Spleen (tissue), 11 donors: Measurements from ENCODE around the gene IFI27L1. TPM values are rescaled to one million over a fixed set of nuclear protein-coding genes. Genes with fewer than 3 reads are reported as not detected.

ENCODE experiments used
- DNase-seq: peaks from one replicate; pipeline ENCODE4 v3.0.0-alpha.2; 2020
- H3K27ac ChIP-seq, 8 donors: fragments of 200-600 bp; sonication (generic) in 7 of 8; 1 replicate in 4 of 8; 2 replicates in 4 of 8; pipeline versions ENCODE4 v1.5.0 to v1.8.0; 2016 to 2021; ENCODE audit warnings: inconsistent platforms in 4 of 8, mild to moderate bottlenecking in 4 of 8, moderate library complexity in 1 of 8
- H3K27me3 ChIP-seq, 7 donors: fragments of 200-600 bp; sonication (generic) in 6 of 7; replicated peaks in 1 of 7; 1 replicate in 4 of 7; 2 replicates in 3 of 7; pipeline versions ENCODE4 v1.5.0 to v1.8.0; 2016 to 2021; ENCODE audit warnings: inconsistent platforms in 3 of 7, mild to moderate bottlenecking in 1 of 7
- H3K36me3 ChIP-seq, 6 donors: fragments of 200-600 bp; sonication (generic) in 5 of 6; 1 replicate in 4 of 6; 2 replicates in 2 of 6; pipeline versions ENCODE4 v1.5.0 to v1.8.0; 2016 to 2021; ENCODE audit warnings: inconsistent platforms in 2 of 6
- H3K4me1 ChIP-seq, 6 donors: fragments of 200-600 bp; sonication (generic) in 5 of 6; 1 replicate in 3 of 6; 2 replicates in 3 of 6; pipeline versions ENCODE4 v1.5.0 to v1.8.0; 2016 to 2021; ENCODE audit warnings: inconsistent platforms in 3 of 6
- H3K4me3 ChIP-seq, 8 donors: fragments of 200-600 bp; sonication (generic) in 7 of 8; 1 replicate in 4 of 8; 2 replicates in 4 of 8; pipeline versions ENCODE4 v1.5.0 to v1.8.0; 2016 to 2021; ENCODE audit warnings: inconsistent platforms in 4 of 8, mild to moderate bottlenecking in 4 of 8, moderate library complexity in 2 of 8
- H3K9me3 ChIP-seq, 8 donors: fragments of 200-600 bp; sonication (generic) in 7 of 8; 1 replicate in 4 of 8; 2 replicates in 4 of 8; pipeline versions ENCODE4 v1.5.0 to v1.8.0; 2016 to 2021; ENCODE audit warnings: inconsistent platforms in 4 of 8
- POLR2A ChIP-seq, 3 donors: fragments of 450-650 bp; IDR thresholded peaks; one replicate each; pipeline ENCODE4 v1.5.1; 2017; ENCODE audit warnings: antibody characterized with exemption in 3 of 3, mild to moderate bottlenecking in 1 of 3
- POLR2AphosphoS5 ChIP-seq, 3 donors: sonication (generic); formaldehyde crosslinking; IDR thresholded peaks; one replicate each; pipeline ENCODE4 v1.5.1; 2017; ENCODE audit warnings: antibody characterized with exemption in 3 of 3
- WGBS, 5 donors: extraction: QIAGEN DNeasy Blood & Tissue Kit in 3 of 5; methylation state at CpG; one replicate each; pipeline versions ENCODE4 v1.1.5 to v1.1.7; 2013 to 2018; 5-methylcytosine and 5-hydroxymethylcytosine counted together
- intact Hi-C: fragments of 100-400 bp; cut with DNase I; formaldehyde crosslinking; loops from one replicate; pipeline ENCODE4 v1.15.0; 2023; ENCODE audit warnings: low total_unique reads
- polyA plus RNA-seq, 3 donors: library from polyadenylated mRNA; stranded (reverse); fragments of 200-250 nt; gene quantifications; one replicate each; pipeline ENCODE4 v1.2.1, GENCODE V29; 2013
- total RNA-seq, 7 donors: library from RNA; depleted of rRNA in 3 of 7; stranded (reverse); fragments of >200 nt in 3 of 7; fragmentation: NEBNext Ultra II Directional in 4 of 7; extraction: Animal tissue kit (Norgen Biotek cat#: 25700) in 4 of 7; gene quantifications; one replicate each; pipeline versions ENCODE4 v1.1.0 to v1.2.1, GENCODE V29; 2016 to 2021
- TF ChIP-seq, protein P1 (sequence below), 11 experiments: fragments of 200-600 bp in 7 of 11; fragments of 450-650 bp in 4 of 11; sonication (generic) in 4 of 11; IDR thresholded peaks in 8 of 11; conservative IDR thresholded peaks in 3 of 11; 1 replicate in 7 of 11; 2 replicates in 4 of 11; pipeline versions ENCODE4 v1.4.0 to v1.8.0; 2016 to 2021; ENCODE audit warnings: antibody characterized with exemption in 11 of 11, inconsistent platforms in 4 of 11, mild to moderate bottlenecking in 1 of 11
- donor health status: healthy with polysubstance abuse.
- donor health status: DM: no; HTN: no; CAD: no; lungs with moderate emphysema.
- donor health status: DM: no; HTN: no; CAD: no.
- donor health status: Bipolar disorder and iron deficiency.
- donor health status: healthy.
- donor health status: DM: no; HTN: no; CAD: no.
- donor health status: DM: yes; HTN: yes; CAD: no.

Gene IFI27L1
- total and polyA plus RNA-seq, 10 donors = 4.4 to 18.8 (median 12.0) TPM

DNA sequence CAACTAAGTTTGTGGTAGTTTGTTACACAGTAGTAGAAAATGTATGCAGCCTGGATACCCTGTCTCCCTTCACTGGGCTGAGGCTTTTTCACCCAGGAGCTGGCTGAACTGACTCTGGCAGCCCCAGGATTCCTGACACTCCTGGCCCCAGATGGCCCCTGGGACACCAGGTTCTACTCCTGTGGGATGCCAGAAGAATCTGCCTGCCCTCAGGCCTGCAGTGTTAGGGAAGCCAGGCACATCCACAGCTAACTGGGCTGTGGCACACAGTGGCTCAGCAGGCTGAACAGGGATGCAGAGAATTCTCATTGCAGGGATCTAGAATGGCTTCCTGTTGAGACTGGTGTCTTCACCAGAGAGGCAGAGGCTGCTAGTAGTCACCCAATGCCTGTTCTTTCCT lies 38.0 kb downstream of the IFI27L1 start:
- Histone ChIP-seq H3K9me3 (peaks cover 0 to 38% (median 23%) of the 10 kb centered on the region in 8 donors), H3K36me3 (peaks cover 0 to 15% (median 0%) of the 10 kb centered on the region in 6 donors), H3K4me3 (no peak overlapping the region), H3K27ac (no peak overlapping the region), H3K27me3 (peaks cover 0 to 16% (median 0%) of the 10 kb centered on the region in 7 donors), H3K4me1 (peaks cover 0 to 23% (median 13%) of the 10 kb centered on the region in 6 donors)
- intact Hi-C loops = no loop called here
- TF ChIP-seq POLR2AphosphoS5 (IDR thresholded peaks at IDR 0.05) (no peak), POLR2A (IDR thresholded peaks at IDR 0.05) (no peak)
- TF ChIP-seq, protein P1, sequence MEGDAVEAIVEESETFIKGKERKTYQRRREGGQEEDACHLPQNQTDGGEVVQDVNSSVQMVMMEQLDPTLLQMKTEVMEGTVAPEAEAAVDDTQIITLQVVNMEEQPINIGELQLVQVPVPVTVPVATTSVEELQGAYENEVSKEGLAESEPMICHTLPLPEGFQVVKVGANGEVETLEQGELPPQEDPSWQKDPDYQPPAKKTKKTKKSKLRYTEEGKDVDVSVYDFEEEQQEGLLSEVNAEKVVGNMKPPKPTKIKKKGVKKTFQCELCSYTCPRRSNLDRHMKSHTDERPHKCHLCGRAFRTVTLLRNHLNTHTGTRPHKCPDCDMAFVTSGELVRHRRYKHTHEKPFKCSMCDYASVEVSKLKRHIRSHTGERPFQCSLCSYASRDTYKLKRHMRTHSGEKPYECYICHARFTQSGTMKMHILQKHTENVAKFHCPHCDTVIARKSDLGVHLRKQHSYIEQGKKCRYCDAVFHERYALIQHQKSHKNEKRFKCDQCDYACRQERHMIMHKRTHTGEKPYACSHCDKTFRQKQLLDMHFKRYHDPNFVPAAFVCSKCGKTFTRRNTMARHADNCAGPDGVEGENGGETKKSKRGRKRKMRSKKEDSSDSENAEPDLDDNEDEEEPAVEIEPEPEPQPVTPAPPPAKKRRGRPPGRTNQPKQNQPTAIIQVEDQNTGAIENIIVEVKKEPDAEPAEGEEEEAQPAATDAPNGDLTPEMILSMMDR (IDR thresholded peaks at IDR 0.05 in 8 of 11, conservative IDR thresholded peaks at IDR 0.05 in 3 of 11) = no peak
- no peak for DNase-seq

DNA sequence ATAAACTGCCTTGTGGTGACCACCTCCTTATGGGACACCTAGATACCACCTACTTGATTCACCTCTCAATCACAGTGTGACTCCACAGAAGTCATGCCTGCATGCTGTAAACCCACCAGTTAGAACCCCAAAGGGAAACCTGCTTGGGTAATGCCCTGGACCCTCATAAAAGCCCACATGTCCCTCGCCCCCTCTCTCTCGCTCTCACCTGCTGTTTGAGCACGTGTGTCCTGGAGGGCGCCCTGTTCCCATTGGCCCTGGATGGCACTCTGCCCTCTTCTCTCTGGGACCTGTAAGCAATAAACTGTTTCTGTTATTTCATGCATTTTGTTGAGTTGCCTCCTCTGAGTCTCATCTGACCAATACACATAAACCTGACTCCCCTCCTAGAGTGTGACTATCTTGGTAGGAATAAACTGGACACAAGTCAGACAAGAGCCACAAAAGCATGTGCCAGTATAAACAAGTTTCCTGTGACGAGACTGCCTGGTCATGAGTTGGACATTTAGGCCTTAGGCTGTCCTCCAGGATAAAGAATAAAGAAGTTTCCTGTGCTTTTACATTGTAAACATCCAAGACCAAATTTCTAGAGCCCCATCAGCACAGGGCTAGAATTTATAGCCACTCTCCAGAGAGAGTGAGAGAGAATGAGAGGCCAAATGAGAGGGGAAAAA lies 39.7 kb downstream of the IFI27L1 start:
- Histone ChIP-seq H3K4me1 (peaks cover 0 to 9% (median 5%) of the 10 kb centered on the region in 6 donors), H3K36me3 (peaks cover 0 to 13% (median 0%) of the 10 kb centered on the region in 6 donors), H3K9me3 (peaks cover 0 to 38% (median 23%) of the 10 kb centered on the region in 8 donors), H3K27me3 (peaks cover 0 to 11% (median 0%) of the 10 kb centered on the region in 7 donors), H3K4me3 (no peak overlapping the region), H3K27ac (no peak overlapping the region)
- DNase-seq = no peak
- intact Hi-C loops = no loop called here
- 84 to 88% (median 87%) methylated on average over 5 of the region's 5 CpGs for WGBS, 5 donors
- TF ChIP-seq POLR2A (IDR thresholded peaks at IDR 0.05) (no peak), POLR2AphosphoS5 (IDR thresholded peaks at IDR 0.05) (no peak)
- TF ChIP-seq, protein P1 (IDR thresholded peaks at IDR 0.05 in 8 of 11, conservative IDR thresholded peaks at IDR 0.05 in 3 of 11) = no peak

DNA sequence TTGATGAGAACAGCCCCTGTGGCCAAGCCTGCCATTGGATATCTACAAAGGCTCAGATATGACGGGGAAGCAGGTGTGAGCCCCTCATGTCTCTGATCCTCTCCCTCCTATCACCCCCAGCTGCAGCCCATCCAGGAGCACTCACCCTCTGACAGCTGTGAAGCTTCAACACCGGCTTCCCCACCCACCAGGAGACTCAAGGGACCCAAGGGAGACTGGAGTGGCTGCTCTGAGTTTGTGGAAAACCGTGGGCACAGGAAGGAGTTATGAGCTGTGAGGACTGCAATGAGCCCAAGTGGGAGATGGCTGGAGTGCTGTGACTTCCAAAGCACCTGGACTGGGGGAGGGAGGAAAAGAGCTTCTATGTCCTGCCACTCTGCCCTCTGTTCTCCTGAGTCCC lies 40.4 kb downstream of the IFI27L1 start:
- TF ChIP-seq POLR2A (IDR thresholded peaks at IDR 0.05) (no peak), POLR2AphosphoS5 (IDR thresholded peaks at IDR 0.05) (no peak)
- TF ChIP-seq, protein P1 (IDR thresholded peaks at IDR 0.05 in 8 of 11, conservative IDR thresholded peaks at IDR 0.05 in 3 of 11) = no peak
- 57 to 79% (median 66%) methylated on average over 3 of the region's 3 CpGs for WGBS, 5 donors
- no peak for DNase-seq
- H3K4me3 ChIP-seq = no peak overlapping the region
- intact Hi-C loops = no loop called here
- H3K36me3 ChIP-seq = peaks cover 0 to 8% (median 0%) of the 10 kb centered on the region in 6 donors
- no peak overlapping the region for H3K27ac ChIP-seq
- H3K27me3 ChIP-seq = peaks cover 0 to 4% (median 0%) of the 10 kb centered on the region in 7 donors
- peaks cover 0 to 4% (median 0%) of the 10 kb centered on the region in 6 donors for H3K4me1 ChIP-seq
- H3K9me3 ChIP-seq = peaks cover 0 to 38% (median 23%) of the 10 kb centered on the region in 8 donors

DNA sequence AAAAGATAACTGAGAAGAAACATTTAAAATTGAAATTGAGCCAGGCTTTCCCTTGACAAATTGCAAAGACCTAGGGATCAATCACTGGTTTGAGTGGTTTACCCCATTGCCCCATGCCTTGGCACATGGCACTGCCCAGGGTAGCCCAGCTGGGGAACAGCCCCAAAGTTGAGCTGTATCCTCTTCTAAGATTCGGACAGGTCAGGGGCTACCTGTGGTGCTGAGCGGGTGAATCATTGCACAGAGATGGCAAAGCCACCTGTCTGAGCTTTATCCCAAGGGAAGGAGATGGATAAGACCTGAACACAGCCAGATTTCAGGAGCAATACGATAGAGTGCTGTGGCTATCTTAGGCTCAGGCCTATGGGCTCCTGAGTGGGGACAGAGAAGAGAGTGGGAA lies 41.3 kb downstream of the IFI27L1 start:
- 64 to 93% (median 78%) methylated on average over 3 of the region's 3 CpGs for whole genome bisulfite sequencing, 5 donors
- Histone ChIP-seq H3K9me3 (peaks cover 0 to 38% (median 23%) of the 10 kb centered on the region in 8 donors), H3K4me1 (no peaks in the 10 kb centered on the region), H3K36me3 (peaks cover 0 to 12% (median 0%) of the 10 kb centered on the region in 6 donors), H3K27me3 (no peaks in the 10 kb centered on the region), H3K4me3 (no peak overlapping the region), H3K27ac (no peak overlapping the region)
- TF ChIP-seq, protein P1 (IDR thresholded peaks at IDR 0.05 in 8 of 11, conservative IDR thresholded peaks at IDR 0.05 in 3 of 11) = no peak
- TF ChIP-seq POLR2AphosphoS5 (IDR thresholded peaks at IDR 0.05) = no peak
- no peak for TF ChIP-seq POLR2A (IDR thresholded peaks at IDR 0.05)
- no peak for DNase-seq
- intact Hi-C loops = no loop called here
